AG20443 (cell line): ENCODE data around the gene DDX10.

Experiments
- DNase-seq: peaks from one replicate; pipeline ENCODE4 v3.0.0; 2012; ENCODE audit warnings: low spot score, mixed read lengths

The DDX10 gene

GRCh38 chr11:108654994-108655631, 9.8 kb upstream of the DDX10 start:
- peak; percentile 62 for DNase-seq

GRCh38 chr11:108662700-108663099, 2.2 kb upstream of the DDX10 start:
- no peak for DNase-seq

GRCh38 chr11:108663154-108663877, 1.6 kb upstream of the DDX10 start:
- DNase-seq, result no peak

GRCh38 chr11:108666373-108666772, 1.5 kb downstream of the DDX10 start:
- no peak for DNase-seq

- no peak for DNase-seq
Observed at GRCh38 chr11:108669286-108669685, 4.4 kb downstream of the DDX10 start.

GRCh38 chr11:108669711-108670110, 4.8 kb downstream of the DDX10 start:
- no peak for DNase-seq

- peak; percentile 43 for DNase-seq
Observed at GRCh38 chr11:108670451-108670850, 5.6 kb downstream of the DDX10 start.

- DNase-seq, result peak; percentile 42
Observed at GRCh38 chr11:108672113-108672512, 7.2 kb downstream of the DDX10 start.

GRCh38 chr11:108672786-108673185, 7.9 kb downstream of the DDX10 start:
- peak; percentile 22 for DNase-seq

- no peak for DNase-seq
Observed at GRCh38 chr11:108679045-108679444, 14.2 kb downstream of the DDX10 start.

- DNase-seq, result no peak
Observed at GRCh38 chr11:108680271-108680670, 15.4 kb downstream of the DDX10 start.

GRCh38 chr11:108685419-108686130, 20.7 kb downstream of the DDX10 start:
- DNase-seq, result no peak

GRCh38 chr11:108693852-108694251, 29.0 kb downstream of the DDX10 start:
- DNase-seq, result peak; percentile 59

- DNase-seq, result no peak
Observed at GRCh38 chr11:108694846-108695245, 30.0 kb downstream of the DDX10 start.

- peak; percentile 79 for DNase-seq
Observed at GRCh38 chr11:108697872-108698473, 33.1 kb downstream of the DDX10 start.

- no peak for DNase-seq
Observed at GRCh38 chr11:108698844-108699642, 34.2 kb downstream of the DDX10 start.

- DNase-seq, result no peak
Observed at GRCh38 chr11:108703916-108704315, 39.0 kb downstream of the DDX10 start.

- DNase-seq, result no peak
Observed at GRCh38 chr11:108705061-108705460, 40.2 kb downstream of the DDX10 start.

- no peak for DNase-seq
Observed at GRCh38 chr11:108708173-108708572, 43.3 kb downstream of the DDX10 start.

- no peak for DNase-seq
Observed at GRCh38 chr11:108709741-108710140, 44.9 kb downstream of the DDX10 start.

- DNase-seq, result no peak
Observed at GRCh38 chr11:108713076-108713790, 48.4 kb downstream of the DDX10 start.
